Pancreas (tissue), 10 donors: ENCODE measurements around the gene FGB. TPM values are rescaled to one million over a fixed set of nuclear protein-coding genes. Genes with fewer than 3 reads are reported as not detected.

Source experiments
- ATAC-seq, 4 donors: fragments of 200-7000 bp; cut with Tn5 transposase; one replicate each; pipeline versions ENCODE4 v1.8.0 to v1.9.1; 2020; ENCODE audit warnings: mild to moderate bottlenecking in 4 of 4, moderate library complexity in 4 of 4
- DNase-seq, 6 donors: peaks; one replicate each; pipeline ENCODE4 v3.0.0-alpha.2; 2020
- FAIRE-seq: peaks from 2 replicates; lab custom pipeline; 2012; peaks lifted over from hg19 to GRCh38; lab: Jason Lieb, UNC
- H3K27ac ChIP-seq, 4 donors: fragments of 200-600 bp; sonication (generic); 1 replicate in 3 of 4; 2 replicates in 1 of 4; pipeline versions ENCODE4 v1.5.0 to v1.8.0; 2020
- H3K27me3 ChIP-seq, 4 donors: fragments of 200-600 bp; one replicate each; pipeline ENCODE4 v1.8.0; 2021
- H3K36me3 ChIP-seq, 3 donors: fragments of 200-600 bp; sonication (generic) in 1 of 3; one replicate each; pipeline versions ENCODE4 v1.5.0 to v1.8.0; 2020 to 2021
- H3K4me1 ChIP-seq, 3 donors: fragments of 200-600 bp; one replicate each; pipeline ENCODE4 v1.8.0; 2021
- H3K4me3 ChIP-seq, 4 donors: fragments of 200-600 bp; sonication (generic) in 2 of 4; one replicate each; pipeline versions ENCODE4 v1.5.0 to v1.8.0; 2020 to 2021
- H3K9me3 ChIP-seq, 4 donors: fragments of 200-600 bp; one replicate each; pipeline ENCODE4 v1.8.0; 2021
- WGBS, 2 donors: extraction: QIAGEN DNeasy Blood & Tissue Kit; methylation state at CpG; one replicate each; pipeline ENCODE4 v1.1.7; 2013; 5-methylcytosine and 5-hydroxymethylcytosine counted together
- intact Hi-C, 3 donors: fragments of 100-400 bp; cut with DNase I; formaldehyde crosslinking; loops; one replicate each; pipeline versions ENCODE4 v1.11.1 to v1.14.2; 2022
- polyA plus RNA-seq, 2 donors: library from polyadenylated mRNA; stranded (reverse); fragments of 200-250 nt; gene quantifications; one replicate each; pipeline ENCODE4 v1.2.3, GENCODE V29; 2013
- total RNA-seq, 6 donors: library from RNA; stranded (reverse); fragmentation: NEBNext Ultra II Directional in 4 of 6; extraction: Animal tissue kit (Norgen Biotek cat#: 25700) in 4 of 6; gene quantifications; one replicate each; pipeline versions ENCODE4 v1.2.1 to v1.2.4, GENCODE V29; 2021 to 2023
- TF ChIP-seq, protein P1 (sequence below), 4 donors: fragments of 200-600 bp; sonication (generic) in 3 of 4; IDR thresholded peaks; one replicate each; pipeline versions ENCODE4 v1.5.0 to v1.8.0; 2021; ENCODE audit warnings: antibody characterized with exemption in 4 of 4
- donor health status: healthy with polysubstance abuse.
- donor health status: DM: no; HTN: no; CAD: no; lungs with moderate emphysema.
- donor health status: DM: no; HTN: no; CAD: no.
- donor health status: control.
- donor health status: control.
- donor health status: Bipolar disorder and iron deficiency.
- donor health status: DM: yes; HTN: yes; CAD: no.
- donor health status: DM: no; HTN: no; CAD: no.
- donor health status: DM: no; HTN: no; CAD: no.
- donor health status: DM: yes; HTN: yes; CAD: no.

FGB gene
- total and polyA plus RNA-seq, 8 donors = 0.20 to 6.6 (median 1.3) TPM; not detected in 2

DNA sequence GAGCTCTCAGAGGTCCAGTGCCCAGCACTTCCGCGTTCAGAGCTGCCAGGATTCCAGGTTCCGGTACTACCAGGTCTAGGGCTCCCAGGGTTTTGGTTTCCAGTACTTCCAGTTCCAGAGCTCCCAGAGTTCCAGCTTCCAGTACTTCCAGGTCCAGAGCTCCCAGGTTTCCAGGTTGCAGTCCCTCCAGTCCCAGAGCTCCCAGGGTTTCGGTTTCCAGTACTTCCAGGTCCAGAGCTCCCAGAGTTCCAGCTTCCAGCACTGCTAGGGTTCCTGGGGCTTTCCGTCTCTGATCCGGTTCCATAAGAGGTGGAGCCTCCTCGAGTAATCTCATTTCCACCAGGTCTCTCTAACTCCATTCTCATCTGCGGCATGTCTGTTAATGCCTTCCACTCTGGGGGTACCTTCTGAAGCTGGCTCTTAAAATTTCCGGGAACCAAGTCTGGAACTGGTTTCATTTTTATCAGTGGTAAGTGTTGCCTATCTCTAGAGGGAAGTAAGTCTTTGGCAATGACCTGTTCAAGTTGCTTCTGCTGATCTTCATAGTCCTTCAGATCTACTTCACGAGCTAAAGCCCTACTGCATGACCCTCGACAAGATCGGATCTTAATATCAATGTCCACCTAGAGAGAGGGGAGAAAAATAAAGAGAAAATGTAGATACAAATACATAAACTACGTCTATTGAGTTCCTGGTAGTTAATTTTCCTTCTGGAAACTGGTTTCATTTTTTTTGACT lies 23.7 kb downstream of the FGB start:
- Histone ChIP-seq H3K4me1 (peaks cover 0 to 7% (median 0%) of the 10 kb centered on the region in 3 donors), H3K9me3 (no peaks in the 10 kb centered on the region), H3K27ac (no peak overlapping the region), H3K36me3 (no peaks in the 10 kb centered on the region), H3K27me3 (peaks cover 0 to 3% (median 0%) of the 10 kb centered on the region in 4 donors), H3K4me3 (no peak overlapping the region)
- intact Hi-C loops = no loop called here
- ATAC-seq = no peak
- 75 to 88% methylated on average over 13 of the region's 13 CpGs for WGBS, 2 donors
- no peak for DNase-seq
- TF ChIP-seq, protein P1, sequence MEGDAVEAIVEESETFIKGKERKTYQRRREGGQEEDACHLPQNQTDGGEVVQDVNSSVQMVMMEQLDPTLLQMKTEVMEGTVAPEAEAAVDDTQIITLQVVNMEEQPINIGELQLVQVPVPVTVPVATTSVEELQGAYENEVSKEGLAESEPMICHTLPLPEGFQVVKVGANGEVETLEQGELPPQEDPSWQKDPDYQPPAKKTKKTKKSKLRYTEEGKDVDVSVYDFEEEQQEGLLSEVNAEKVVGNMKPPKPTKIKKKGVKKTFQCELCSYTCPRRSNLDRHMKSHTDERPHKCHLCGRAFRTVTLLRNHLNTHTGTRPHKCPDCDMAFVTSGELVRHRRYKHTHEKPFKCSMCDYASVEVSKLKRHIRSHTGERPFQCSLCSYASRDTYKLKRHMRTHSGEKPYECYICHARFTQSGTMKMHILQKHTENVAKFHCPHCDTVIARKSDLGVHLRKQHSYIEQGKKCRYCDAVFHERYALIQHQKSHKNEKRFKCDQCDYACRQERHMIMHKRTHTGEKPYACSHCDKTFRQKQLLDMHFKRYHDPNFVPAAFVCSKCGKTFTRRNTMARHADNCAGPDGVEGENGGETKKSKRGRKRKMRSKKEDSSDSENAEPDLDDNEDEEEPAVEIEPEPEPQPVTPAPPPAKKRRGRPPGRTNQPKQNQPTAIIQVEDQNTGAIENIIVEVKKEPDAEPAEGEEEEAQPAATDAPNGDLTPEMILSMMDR (IDR thresholded peaks at IDR 0.05) = no peak
- FAIRE-seq = no peak

DNA sequence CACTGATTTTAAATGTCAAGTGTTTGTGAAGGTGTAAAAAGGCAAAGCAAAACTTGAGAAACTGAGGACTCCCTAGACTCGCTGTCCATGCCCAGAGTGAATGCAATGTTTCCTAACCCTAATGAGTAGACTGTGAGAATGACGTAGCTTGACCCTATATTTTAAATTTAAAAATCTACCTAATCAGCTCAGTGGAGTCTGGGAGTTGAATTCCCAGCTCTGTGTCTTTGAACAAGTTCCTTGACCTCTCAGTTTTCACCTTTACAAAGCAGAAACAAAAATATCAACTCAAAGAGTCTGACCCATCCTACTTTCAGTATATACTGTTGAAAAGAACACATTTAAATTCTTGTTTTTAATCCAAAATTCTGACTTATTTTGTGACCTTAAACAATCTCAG lies 25.4 kb downstream of the FGB start:
- Histone ChIP-seq H3K27ac (no peak overlapping the region), H3K4me1 (peaks cover 0 to 7% (median 0%) of the 10 kb centered on the region in 3 donors), H3K36me3 (no peaks in the 10 kb centered on the region), H3K4me3 (no peak overlapping the region), H3K27me3 (peaks cover 0 to 3% (median 0%) of the 10 kb centered on the region in 4 donors), H3K9me3 (no peaks in the 10 kb centered on the region)
- no peak for FAIRE-seq
- no peak for ATAC-seq
- WGBS, 2 donors = 71 to 79% methylated on average over 2 of the region's 2 CpGs
- no peak for DNase-seq
- TF ChIP-seq, protein P1 (IDR thresholded peaks at IDR 0.05) = no peak
- intact Hi-C loops = no loop called here

DNA sequence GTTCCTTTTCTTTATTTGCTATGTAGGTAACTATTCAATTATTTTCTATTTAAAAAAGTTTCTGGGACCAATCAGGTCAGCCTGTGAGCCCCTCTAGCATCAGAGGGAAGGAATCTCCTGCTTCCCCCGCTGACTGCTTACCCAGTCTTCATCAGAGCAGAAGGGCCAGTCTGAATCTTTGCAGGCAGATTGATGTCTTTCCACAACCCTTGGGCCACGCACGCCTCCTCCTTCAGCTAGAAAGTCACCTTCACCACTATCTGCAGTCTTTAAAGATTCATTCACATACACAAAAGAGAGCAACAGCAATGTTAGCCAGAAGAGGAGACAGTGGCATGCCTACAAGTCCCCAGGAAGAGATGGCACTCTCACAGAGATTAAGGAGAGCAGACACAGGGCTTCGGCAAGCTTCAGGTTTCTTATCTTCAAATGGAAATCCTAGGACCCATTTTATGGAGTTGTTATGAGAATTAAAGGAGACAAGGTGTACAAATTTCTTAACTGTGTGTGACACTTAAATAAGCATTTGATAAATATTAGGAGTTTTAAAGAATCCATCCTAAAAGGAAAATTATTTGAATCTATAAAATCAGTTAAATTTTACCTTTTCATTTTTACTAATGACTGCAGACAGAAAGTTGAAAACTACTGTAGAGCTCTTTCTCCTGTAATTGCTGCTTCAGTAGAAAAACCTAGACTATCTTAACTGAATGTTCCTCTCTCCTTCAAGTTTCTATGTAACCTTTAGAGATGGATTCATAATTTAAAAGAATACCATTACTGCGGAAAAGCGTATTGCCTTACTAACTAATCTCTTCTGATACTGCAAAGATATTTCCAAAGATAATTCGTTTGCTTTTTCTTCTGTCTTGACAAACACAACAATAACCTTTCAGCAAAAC lies 26.7 kb downstream of the FGB start:
- peaks cover 0 to 3% (median 0%) of the 10 kb centered on the region in 4 donors for H3K27me3 ChIP-seq
- intact Hi-C loops = no loop called here
- TF ChIP-seq, protein P1 (IDR thresholded peaks at IDR 0.05) = no peak
- no peaks in the 10 kb centered on the region for H3K9me3 ChIP-seq
- no peaks in the 10 kb centered on the region for H3K36me3 ChIP-seq
- DNase-seq (no peak), FAIRE-seq (no peak), ATAC-seq (no peak)
- H3K4me1 ChIP-seq = peaks cover 0 to 7% (median 0%) of the 10 kb centered on the region in 3 donors
- WGBS, 2 donors = 70 to 74% methylated on average over 7 of the region's 7 CpGs
- no peak overlapping the region for H3K4me3 ChIP-seq
- H3K27ac ChIP-seq = no peak overlapping the region

DNA sequence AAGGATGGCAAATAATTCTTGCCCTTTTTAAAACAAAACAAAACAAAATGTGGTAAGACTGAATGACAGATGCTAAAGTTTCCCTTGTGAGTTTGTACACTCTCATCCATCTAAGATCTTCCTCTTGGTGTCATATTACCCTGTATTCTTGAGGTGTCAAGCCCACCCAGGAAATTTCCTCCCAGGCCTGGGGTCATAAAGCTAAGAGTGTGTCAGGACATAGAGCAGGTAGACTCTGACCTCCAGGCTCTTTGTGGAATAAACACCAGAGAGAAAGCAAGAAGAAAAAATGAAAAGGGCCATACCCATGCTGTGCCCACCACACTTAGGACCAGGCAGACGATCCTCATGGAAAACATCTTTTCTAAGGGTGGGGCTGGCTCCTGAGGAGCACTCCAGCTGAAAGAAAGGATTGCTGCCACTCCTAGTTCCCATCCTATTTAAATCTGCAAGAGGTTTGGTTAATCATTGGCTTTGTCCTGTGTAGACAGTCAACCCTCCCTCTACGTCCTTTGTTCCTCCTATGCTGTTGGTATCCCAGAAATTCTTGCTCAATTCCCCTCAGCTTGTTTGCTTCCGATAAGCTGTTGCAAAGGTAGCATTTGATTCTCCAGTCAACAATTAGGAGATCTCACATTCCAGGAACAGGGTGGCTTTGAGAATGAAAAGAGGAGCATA lies 27.7 kb downstream of the FGB start, which contains the start of gene FGA:
Gene FGA (minus strand): TSS at position 414 of the 678 bp plus-strand sequence. CDS start 55 bp downstream, at position 359.
- TF ChIP-seq, protein P1 (IDR thresholded peaks at IDR 0.05) = no peak
- DNase-seq (no peak), FAIRE-seq (no peak), ATAC-seq (peak in 3 of 4 donors; percentile 75 to 94 (median 86))
- WGBS, 2 donors = 11 to 24% methylated on average over 3 of the region's 3 CpGs
- Histone ChIP-seq H3K27me3 (peaks cover 0 to 3% (median 0%) of the 10 kb centered on the region in 4 donors), H3K4me1 (peaks cover 0 to 7% (median 0%) of the 10 kb centered on the region in 3 donors), H3K9me3 (no peaks in the 10 kb centered on the region), H3K4me3 (peak within 1 kb of the TSS in 1 of 4 donors; percentile 10), H3K27ac (no peak within 1 kb of the TSS), H3K36me3 (no peaks in the 10 kb centered on the region)
- intact Hi-C loops = no loop called here
